CD4-positive, CD25-positive, alpha-beta regulatory T cell (primary cell): ENCODE data around the gene ATP1A2. TPM values are rescaled to one million over a fixed set of nuclear protein-coding genes. Genes with fewer than 3 reads are reported as not detected.

Experiments used
- ATAC-seq, 2 donors: fragments of 150-1000 bp; cut with Tn5 transposase; one replicate each; pipeline ENCODE4 v1.10.0; 2021; ENCODE audit warnings: low read depth in 2 of 2, moderate number of reproducible peaks in 2 of 2, moderate library complexity in 1 of 2
- DNase-seq, 3 donors: peaks; one replicate each; pipeline versions ENCODE4 v3.0.0 to v3.0.0-alpha.2; 2012 to 2022; ENCODE audit warnings: mixed read lengths in 1 of 3
- H3K27ac ChIP-seq: one replicate; pipeline ENCODE4 v1.7.0; 2013; ENCODE audit warnings: mild to moderate bottlenecking, low read length; ENCODE audit not compliant: insufficient read depth, poor library complexity, severe bottlenecking
- H3K27me3 ChIP-seq: one replicate; pipeline ENCODE4 v1.7.0; 2013; ENCODE audit warnings: low read length; ENCODE audit not compliant: control insufficient read depth, insufficient read depth
- H3K36me3 ChIP-seq: one replicate; pipeline ENCODE4 v1.7.0; 2013; ENCODE audit warnings: mild to moderate bottlenecking, low read length, moderate library complexity; ENCODE audit not compliant: control insufficient read depth, insufficient read depth
- H3K4me1 ChIP-seq: 2 replicates; pipeline ENCODE4 v1.7.0; 2013; ENCODE audit warnings: mild to moderate bottlenecking, low read length; ENCODE audit not compliant: insufficient read depth, control insufficient read depth, poor library complexity, severe bottlenecking
- H3K4me3 ChIP-seq: one replicate; pipeline ENCODE4 v1.7.0; 2013; ENCODE audit warnings: low read depth, mild to moderate bottlenecking, low read length, moderate library complexity
- H3K9me3 ChIP-seq, 2 experiments: 1 replicate in 1 of 2; 2 replicates in 1 of 2; pipeline ENCODE4 v1.7.0; 2013; ENCODE audit warnings: low read length in 2 of 2, mild to moderate bottlenecking in 1 of 2, moderate library complexity in 1 of 2; ENCODE audit not compliant: control insufficient read depth in 2 of 2
- H3K27ac Mint-ChIP-seq, 3 donors: one replicate each; pipeline ENCODE4 v1.8.0; 2020 to 2022; ENCODE audit warnings: mild to moderate bottlenecking in 3 of 3, mixed read lengths in 3 of 3, moderate library complexity in 2 of 3
- H3K27me3 Mint-ChIP-seq: one replicate; pipeline ENCODE4 v1.8.0; 2022; ENCODE audit warnings: mild to moderate bottlenecking, mixed read lengths
- H3K36me3 Mint-ChIP-seq: one replicate; pipeline ENCODE4 v1.8.0; 2020; ENCODE audit warnings: mixed read lengths
- H3K4me1 Mint-ChIP-seq, 4 donors: one replicate each; pipeline ENCODE4 v1.8.0; 2020 to 2022; ENCODE audit warnings: mixed read lengths in 4 of 4, mild to moderate bottlenecking in 1 of 4
- H3K4me3 Mint-ChIP-seq, 4 donors: one replicate each; pipeline ENCODE4 v1.8.0; 2020 to 2022; ENCODE audit warnings: mild to moderate bottlenecking in 4 of 4, mixed read lengths in 4 of 4, moderate library complexity in 3 of 4
- H3K9me3 Mint-ChIP-seq, 7 donors: one replicate each; pipeline ENCODE4 v1.8.0; 2020 to 2022; ENCODE audit warnings: mixed read lengths in 7 of 7, mild to moderate bottlenecking in 3 of 7, moderate library complexity in 2 of 7
- polyA plus RNA-seq, 4 donors: library from polyadenylated mRNA; unstranded; fragments of 300-500 nt; fragmentation: Illumina TruSeq; gene quantifications; one replicate each; pipeline ENCODE4 v1.2.3, GENCODE V29; 2021
- total RNA-seq: library from RNA; stranded (reverse); gene quantifications from one replicate; pipeline ENCODE4 v1.2.3, GENCODE V29; 2022

ATP1A2 gene
- total and polyA plus RNA-seq, 5 donors from 2014 or later, result not detected

GRCh38 chr1:160081261-160081936 is 34.2 kb upstream of the ATP1A2 start, which contains the start of gene KCNJ9:
TSS of gene KCNJ9 (plus strand) at chr1:160081538. CDS start at chr1:160084031, 2,493 bp downstream.
- Mint-ChIP-seq H3K27me3 (peaks cover 62% of the 10 kb centered on the region), H3K36me3 (peaks cover 9% of the 10 kb centered on the region), H3K9me3 (peaks cover 0 to 2% (median 0%) of the 10 kb centered on the region in 7 donors), H3K4me1 (peaks cover 0 to 23% (median 8%) of the 10 kb centered on the region in 4 donors), H3K4me3 (peak within 1 kb of the TSS in 1 of 4 donors; percentile 48), H3K27ac (no peak within 1 kb of the TSS)
- Histone ChIP-seq H3K9me3 (no peaks in the 10 kb centered on the region), H3K4me3 (no peak within 1 kb of the TSS), H3K27ac (no peak within 1 kb of the TSS), H3K4me1 (peaks cover 11% of the 10 kb centered on the region), H3K36me3 (no peaks in the 10 kb centered on the region), H3K27me3 (peaks cover 35% of the 10 kb centered on the region)
- ATAC-seq, result no peak
- DNase-seq, result no peak

GRCh38 chr1:160082487-160082886 is 33.1 kb upstream of the ATP1A2 start:
- H3K27me3 ChIP-seq, result peaks cover 35% of the 10 kb centered on the region
- peaks cover 11% of the 10 kb centered on the region for H3K4me1 ChIP-seq
- Mint-ChIP-seq H3K4me1 (peaks cover 0 to 23% (median 8%) of the 10 kb centered on the region in 4 donors), H3K27ac (no peak overlapping the region), H3K9me3 (peaks cover 0 to 2% (median 0%) of the 10 kb centered on the region in 7 donors), H3K4me3 (peak overlapping the region in 3 of 4 donors; percentile 48 to 61 (median 49)), H3K36me3 (peaks cover 17% of the 10 kb centered on the region), H3K27me3 (peaks cover 53% of the 10 kb centered on the region)
- DNase-seq (no peak), ATAC-seq (no peak)
- H3K36me3 ChIP-seq, result peaks cover 6% of the 10 kb centered on the region
- no peaks in the 10 kb centered on the region for H3K9me3 ChIP-seq
- H3K4me3 ChIP-seq, result no peak overlapping the region
- no peak overlapping the region for H3K27ac ChIP-seq

GRCh38 chr1:160082926-160083325 is 32.6 kb upstream of the ATP1A2 start:
- no peak for DNase-seq
- peak overlapping the region in 2 of 3 donors; percentile 38 to 42 for H3K27ac Mint-ChIP-seq

GRCh38 chr1:160083968-160084770 is 31.4 kb upstream of the ATP1A2 start:
- Histone ChIP-seq H3K9me3 (no peaks in the 10 kb centered on the region), H3K36me3 (peaks cover 16% of the 10 kb centered on the region), H3K4me1 (peaks cover 11% of the 10 kb centered on the region), H3K27me3 (peaks cover 27% of the 10 kb centered on the region), H3K27ac (no peak overlapping the region), H3K4me3 (peak overlapping the region; percentile 24)
- H3K36me3 Mint-ChIP-seq, result peaks cover 30% of the 10 kb centered on the region
- no peaks in the 10 kb centered on the region for H3K9me3 Mint-ChIP-seq
- DNase-seq, result peak; percentile 64 to 80 (median 73)
- peaks cover 43% of the 10 kb centered on the region for H3K27me3 Mint-ChIP-seq
- ATAC-seq, result peak; percentile 69 to 84
- H3K27ac Mint-ChIP-seq, result peak overlapping the region in 2 of 3 donors; percentile 43 to 67
- H3K4me3 Mint-ChIP-seq, result peak overlapping the region; percentile 25 to 77 (median 66)
- H3K4me1 Mint-ChIP-seq, result peaks cover 0 to 27% (median 10%) of the 10 kb centered on the region in 4 donors

More at GRCh38 chr1:160082926-160083325, 32.6 kb upstream of the ATP1A2 start:
- H3K4me1 ChIP-seq, result peaks cover 11% of the 10 kb centered on the region
- no peak overlapping the region for H3K4me3 ChIP-seq
- H3K27ac ChIP-seq, result no peak overlapping the region
- Mint-ChIP-seq H3K36me3 (peaks cover 18% of the 10 kb centered on the region), H3K4me3 (peak overlapping the region; percentile 40 to 68 (median 54)), H3K4me1 (peaks cover 0 to 23% (median 8%) of the 10 kb centered on the region in 4 donors), H3K9me3 (peaks cover 0 to 2% (median 0%) of the 10 kb centered on the region in 7 donors), H3K27me3 (peaks cover 52% of the 10 kb centered on the region)
- peaks cover 6% of the 10 kb centered on the region for H3K36me3 ChIP-seq
- H3K27me3 ChIP-seq, result peaks cover 35% of the 10 kb centered on the region
- H3K9me3 ChIP-seq, result no peaks in the 10 kb centered on the region
- ATAC-seq, result no peak

- Mint-ChIP-seq H3K27me3 (peaks cover 36% of the 10 kb centered on the region), H3K36me3 (peaks cover 33% of the 10 kb centered on the region), H3K9me3 (no peaks in the 10 kb centered on the region), H3K4me1 (peaks cover 0 to 28% (median 10%) of the 10 kb centered on the region in 4 donors), H3K4me3 (peak overlapping the region in 2 of 4 donors; percentile 53 to 71), H3K27ac (peak overlapping the region in 1 of 3 donors; percentile 7)
- ATAC-seq, result no peak
- Histone ChIP-seq H3K27me3 (peaks cover 23% of the 10 kb centered on the region), H3K4me3 (no peak overlapping the region), H3K36me3 (peaks cover 19% of the 10 kb centered on the region), H3K27ac (no peak overlapping the region), H3K9me3 (no peaks in the 10 kb centered on the region), H3K4me1 (peaks cover 11% of the 10 kb centered on the region)
- DNase-seq, result no peak
Measured at GRCh38 chr1:160084771-160085321, 30.7 kb upstream of the ATP1A2 start.

GRCh38 chr1:160085686-160086455 is 29.7 kb upstream of the ATP1A2 start:
- no peaks in the 10 kb centered on the region for H3K9me3 Mint-ChIP-seq
- H3K4me3 Mint-ChIP-seq, result peak overlapping the region in 3 of 4 donors; percentile 45 to 55 (median 53)
- Histone ChIP-seq H3K27ac (no peak overlapping the region), H3K4me3 (no peak overlapping the region), H3K4me1 (peaks cover 11% of the 10 kb centered on the region), H3K27me3 (peaks cover 12% of the 10 kb centered on the region), H3K9me3 (no peaks in the 10 kb centered on the region), H3K36me3 (peaks cover 28% of the 10 kb centered on the region)
- H3K27me3 Mint-ChIP-seq, result peaks cover 26% of the 10 kb centered on the region
- DNase-seq, result peak; percentile 53 to 80 (median 70)
- ATAC-seq, result peak; percentile 54 to 66
- H3K4me1 Mint-ChIP-seq, result peaks cover 0 to 31% (median 12%) of the 10 kb centered on the region in 4 donors
- H3K27ac Mint-ChIP-seq, result peak overlapping the region; percentile 23 to 73 (median 59)
- H3K36me3 Mint-ChIP-seq, result peaks cover 37% of the 10 kb centered on the region

GRCh38 chr1:160086456-160086892 is 29.1 kb upstream of the ATP1A2 start:
- Mint-ChIP-seq H3K27ac (peak overlapping the region in 2 of 3 donors; percentile 12 to 52), H3K27me3 (peaks cover 20% of the 10 kb centered on the region), H3K4me3 (no peak overlapping the region), H3K9me3 (no peaks in the 10 kb centered on the region), H3K4me1 (peaks cover 0 to 31% (median 14%) of the 10 kb centered on the region in 4 donors), H3K36me3 (peaks cover 37% of the 10 kb centered on the region)
- Histone ChIP-seq H3K36me3 (peaks cover 34% of the 10 kb centered on the region), H3K4me1 (peaks cover 11% of the 10 kb centered on the region), H3K9me3 (no peaks in the 10 kb centered on the region), H3K27ac (no peak overlapping the region), H3K4me3 (no peak overlapping the region), H3K27me3 (peaks cover 9% of the 10 kb centered on the region)
- DNase-seq (no peak), ATAC-seq (no peak)
